Measurements from ENCODE around the gene LAMA3.

The LAMA3 gene

DNA sequence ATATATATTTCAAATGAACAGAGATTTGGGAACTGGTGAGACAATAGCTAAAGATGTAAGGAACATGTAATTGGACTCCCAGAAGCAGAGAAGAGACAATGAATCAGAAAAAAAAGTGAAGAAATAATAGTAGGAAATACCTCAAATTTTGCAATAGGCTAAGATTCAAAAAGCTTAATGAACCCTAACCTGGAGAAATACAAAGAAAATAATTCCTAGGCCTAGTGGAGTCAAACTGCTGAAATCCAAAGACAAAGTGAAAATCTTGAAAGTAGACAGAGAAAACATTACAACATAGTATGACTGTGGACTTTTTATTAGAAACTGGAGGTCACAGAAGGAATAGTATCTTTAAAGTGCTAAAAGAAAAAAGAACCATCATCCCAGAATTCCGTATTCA, 76.7 kb downstream of the LAMA3 start:
- DNase-seq (ENCODE audit: low read depth), result no peak

DNA sequence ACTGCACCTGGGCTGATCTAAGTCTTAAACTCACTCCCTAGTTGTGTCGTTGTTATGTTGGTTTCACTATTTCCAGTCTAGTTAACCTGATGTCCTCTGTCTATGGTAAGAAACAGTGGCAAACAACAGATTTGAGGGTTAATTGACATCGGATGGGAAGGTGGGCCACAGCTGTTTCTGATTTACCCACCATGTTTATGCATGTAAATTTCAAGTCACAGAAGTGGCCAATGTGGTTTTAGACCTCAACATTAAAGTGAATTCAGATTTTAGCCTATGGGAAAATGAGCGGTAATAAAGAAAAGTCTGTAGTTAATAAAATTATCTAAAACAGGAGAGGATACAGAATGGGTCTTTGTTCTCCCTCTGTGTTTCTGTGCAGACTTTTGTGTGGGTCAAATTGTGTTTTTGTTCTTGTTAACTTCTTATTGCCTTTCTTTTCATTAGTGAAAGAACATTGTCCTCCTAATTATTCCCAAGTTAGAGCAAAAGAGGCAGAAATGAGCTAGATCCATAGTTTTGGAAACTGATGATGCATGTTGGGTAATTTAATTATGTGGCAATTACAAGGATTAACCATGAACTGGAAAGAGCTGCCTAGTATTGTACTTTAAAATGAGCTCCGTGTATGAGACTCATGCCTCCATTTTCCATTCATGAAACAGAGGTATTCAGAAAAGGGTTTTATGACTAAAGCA, 83.2 kb downstream of the LAMA3 start:
- DNase-seq (ENCODE audit: low read depth), result no peak

DNA sequence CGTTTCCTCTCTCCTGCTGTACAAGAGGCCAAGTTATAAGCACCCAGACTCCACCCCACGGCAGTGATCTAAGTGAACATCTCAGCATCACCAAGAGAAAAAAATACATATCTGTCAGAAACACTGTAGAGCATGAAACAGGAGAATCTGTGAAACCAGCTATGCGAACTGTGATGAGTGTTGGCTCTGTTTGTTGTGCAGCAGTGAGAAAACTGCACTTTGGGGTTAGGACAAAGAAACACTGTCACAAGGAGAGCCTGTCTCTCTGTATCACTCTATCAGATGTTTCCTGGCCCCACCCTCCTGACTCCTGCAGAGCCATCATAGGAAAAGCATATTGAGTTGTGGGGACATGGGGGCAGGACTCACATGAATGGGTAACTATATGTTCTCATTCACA, 87.1 kb downstream of the LAMA3 start:
- DNase-seq (ENCODE audit: low read depth), result no peak

DNA sequence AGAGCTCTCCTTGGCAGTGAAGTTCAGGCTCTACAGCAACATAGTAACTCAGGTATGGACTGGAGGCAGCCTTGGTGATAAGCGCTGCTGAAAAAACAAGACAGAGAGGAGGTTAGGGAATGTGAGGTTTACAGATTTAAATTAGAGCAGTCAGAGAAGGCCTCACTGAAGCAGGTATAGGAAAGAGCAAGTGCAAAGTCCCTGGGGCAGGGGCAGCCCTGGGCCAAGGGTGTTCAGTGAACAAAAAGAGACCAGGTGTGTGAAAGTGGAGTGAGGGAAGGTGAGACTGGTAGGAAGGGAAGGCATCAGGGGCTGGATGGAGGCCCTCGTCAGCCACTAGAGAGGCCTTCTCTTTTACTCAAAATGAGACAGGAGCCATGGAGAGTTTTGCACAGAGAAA, 89.6 kb downstream of the LAMA3 start:
- DNase-seq (ENCODE audit: low read depth), result no peak

DNA sequence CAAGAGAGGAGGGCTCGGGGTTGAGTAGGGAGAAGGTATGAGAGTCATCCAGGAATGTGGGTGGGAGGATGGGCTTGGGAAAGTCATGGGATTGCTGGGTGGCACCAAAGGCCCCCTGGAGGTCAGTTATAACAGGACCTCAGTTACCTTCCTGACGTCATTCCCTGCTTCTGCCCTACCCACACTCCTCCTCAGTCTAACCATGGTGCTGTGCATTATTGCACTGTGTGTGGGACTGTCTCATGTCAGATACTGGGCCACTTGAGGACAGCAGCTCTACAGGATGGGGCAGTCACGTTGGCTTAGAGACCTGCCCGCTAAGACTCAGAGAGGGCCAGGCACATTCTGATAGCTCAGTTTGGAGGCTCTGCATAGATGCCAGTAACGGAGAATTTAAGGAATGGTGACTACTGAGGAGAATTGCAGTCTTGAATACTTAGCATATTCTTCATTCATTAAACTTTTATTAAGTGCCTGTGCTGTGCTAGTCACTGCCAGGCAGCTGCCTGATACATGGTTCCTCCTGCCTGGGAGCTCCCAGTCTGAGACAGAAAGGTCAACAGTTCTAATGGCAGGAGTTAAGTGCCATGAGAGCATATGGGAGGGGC, 90.5 kb downstream of the LAMA3 start:
- DNase-seq (ENCODE audit: low read depth), result no peak

DNA sequence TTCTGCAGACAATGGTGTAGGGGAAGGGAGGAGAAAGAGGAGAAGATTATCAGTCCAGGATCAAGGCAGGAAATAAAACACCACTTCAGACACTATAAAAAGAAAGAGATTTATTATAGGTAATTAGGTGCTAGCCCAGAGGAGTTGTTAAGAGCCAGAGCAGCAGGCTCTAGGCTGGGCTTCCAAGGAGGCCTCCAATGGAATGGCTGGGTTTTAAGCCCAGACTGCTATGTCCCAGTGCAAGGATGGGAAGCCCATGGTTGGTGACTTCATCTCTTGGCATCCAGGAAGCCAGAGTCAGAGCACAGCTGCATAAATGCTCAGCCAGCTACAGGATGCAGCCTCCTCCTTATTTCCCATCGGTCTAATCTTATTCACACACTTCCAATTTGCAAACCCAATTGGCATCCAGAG, 95.6 kb downstream of the LAMA3 start:
- DNase-seq (ENCODE audit: low read depth), result no peak

DNA sequence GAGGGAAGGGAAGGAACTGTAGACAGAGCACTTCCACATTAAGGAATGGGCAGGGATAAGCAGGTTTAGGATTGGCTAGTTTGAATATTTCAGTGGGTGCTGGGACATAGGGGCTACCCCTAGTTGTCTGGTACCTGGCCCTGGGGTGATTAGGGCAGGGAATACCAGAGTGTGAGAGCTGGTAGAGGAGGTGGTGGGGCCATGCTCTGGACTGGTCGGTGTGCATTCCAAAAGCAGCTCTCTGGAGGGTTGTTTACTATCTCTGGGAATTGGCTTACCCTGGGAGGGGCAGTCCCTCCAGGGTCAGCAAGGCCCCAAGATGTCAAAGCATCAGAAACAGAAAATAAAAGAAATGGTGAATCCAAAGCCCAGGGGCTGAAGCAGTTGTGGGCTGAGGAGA, 103.8 kb downstream of the LAMA3 start:
- DNase-seq (ENCODE audit: low read depth), result no peak

DNA sequence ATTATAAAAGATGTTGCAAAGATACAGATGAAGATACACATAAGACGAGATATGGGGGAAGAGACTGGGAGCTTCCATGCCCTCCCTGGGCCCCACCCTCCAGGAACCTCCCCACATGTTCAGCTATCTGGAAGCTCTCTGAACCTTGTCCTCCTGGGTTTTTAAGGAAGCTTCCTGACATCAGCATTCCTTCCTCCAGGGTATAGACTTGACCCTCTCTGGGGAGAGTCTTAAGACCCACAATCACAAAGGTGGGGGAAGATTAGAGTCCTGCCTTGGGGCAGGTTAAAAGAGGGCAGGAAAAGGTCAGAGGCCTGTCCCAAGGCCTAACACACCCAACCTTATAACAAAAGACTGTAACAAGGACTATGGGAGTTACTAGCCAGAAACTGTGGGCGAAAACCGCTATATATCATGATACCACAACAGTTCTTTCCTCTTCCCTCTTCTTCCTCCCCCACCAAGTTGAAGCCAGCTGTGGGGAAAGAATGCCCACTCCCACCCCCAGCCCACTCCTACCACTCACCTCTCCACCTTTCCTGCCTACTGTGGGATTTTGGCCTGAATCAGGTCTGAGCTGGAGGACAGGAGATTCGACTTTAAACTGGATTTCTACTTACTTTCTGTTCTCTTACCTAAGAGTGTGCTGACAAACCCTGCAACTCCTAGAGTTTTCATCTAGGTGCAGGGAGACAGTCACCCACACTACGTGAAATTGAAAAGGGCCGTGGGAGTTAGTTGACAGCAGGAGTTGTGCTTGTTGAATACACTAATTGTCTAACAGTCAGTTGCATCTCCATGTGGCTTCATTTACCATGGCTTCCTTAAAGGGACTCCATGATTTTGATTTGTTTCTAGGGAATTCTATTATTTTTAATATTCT, 105.0 kb downstream of the LAMA3 start:
- DNase-seq (ENCODE audit: low read depth), result no peak

DNA sequence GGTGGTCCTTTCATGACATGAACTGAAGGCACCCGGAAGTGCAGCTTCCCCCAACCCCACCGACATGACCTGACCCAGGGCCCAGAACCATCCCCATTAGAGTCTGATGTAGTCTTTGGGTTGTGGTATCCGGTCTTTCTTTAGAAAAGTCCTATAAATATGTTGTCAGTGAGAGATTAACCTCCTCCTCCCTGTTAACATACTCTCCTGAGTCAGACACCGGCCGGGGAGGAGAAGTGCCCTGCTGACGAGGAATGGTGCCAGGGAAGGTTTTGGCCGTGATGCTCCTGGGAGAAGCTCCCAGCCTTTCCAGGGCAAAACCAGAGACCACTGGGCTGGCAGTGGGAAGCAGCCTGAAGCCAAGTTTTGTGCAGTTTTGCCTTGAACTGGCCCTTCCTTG, 109.0 kb downstream of the LAMA3 start:
- no peak for DNase-seq (ENCODE audit: low read depth)

DNA sequence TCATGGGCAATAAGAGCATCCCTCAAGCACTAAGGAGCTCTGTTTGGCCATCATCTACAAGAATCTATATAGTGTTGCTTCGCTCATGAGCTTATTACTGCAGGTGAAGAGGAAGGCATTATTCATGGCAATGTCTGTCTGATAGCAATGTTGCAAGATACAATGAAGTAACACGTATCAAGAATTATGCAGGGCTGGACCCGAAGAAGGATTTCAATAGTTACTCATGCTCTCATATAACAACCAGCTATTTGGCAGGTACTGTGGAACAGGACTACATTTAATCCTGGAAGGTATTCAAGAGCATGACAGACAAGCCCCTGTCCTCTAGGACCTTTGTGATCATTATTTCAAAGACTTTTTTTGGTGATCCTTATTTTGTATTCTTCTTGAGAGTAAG, 109.6 kb downstream of the LAMA3 start:
- DNase-seq (ENCODE audit: low read depth), result no peak

DNA sequence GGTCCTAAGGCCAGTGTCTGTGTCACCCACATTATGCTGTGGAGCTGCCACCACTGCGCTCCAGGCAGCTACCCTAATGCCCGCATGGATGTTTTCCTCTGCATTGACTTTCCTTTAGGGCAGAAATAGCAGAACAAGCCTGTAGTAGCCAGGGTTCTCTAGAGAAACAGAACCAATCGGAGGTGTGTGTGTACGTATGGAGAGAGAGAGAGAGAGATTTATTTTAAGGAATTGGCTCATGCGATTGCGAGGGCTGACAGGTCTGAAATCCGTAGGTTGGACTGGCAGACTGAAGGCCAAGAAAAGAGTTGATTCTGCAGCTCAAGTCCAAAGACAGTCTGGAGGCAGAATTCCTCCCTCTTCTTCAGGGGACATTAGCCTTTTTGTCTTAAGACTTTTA, 110.3 kb downstream of the LAMA3 start:
- no peak for DNase-seq (ENCODE audit: low read depth)

DNA sequence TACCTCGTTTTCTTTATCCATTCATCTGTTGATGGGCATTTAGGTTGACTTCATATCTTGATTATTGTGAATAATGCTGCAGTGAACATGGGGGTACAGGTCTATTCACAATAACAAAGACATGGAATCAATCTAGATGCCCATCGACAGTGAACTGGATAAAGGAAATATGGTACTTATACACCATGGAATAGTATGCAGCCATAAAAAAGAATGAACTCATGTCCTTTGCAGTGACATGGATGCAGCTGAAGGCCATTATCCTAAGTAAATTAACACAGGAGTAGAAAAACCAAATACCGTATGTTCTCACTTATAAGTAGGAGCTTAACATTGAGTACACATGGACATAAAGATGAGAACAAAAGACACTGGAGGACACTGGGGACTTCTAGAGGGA, 111.6 kb downstream of the LAMA3 start:
- no peak for DNase-seq (ENCODE audit: low read depth)

DNA sequence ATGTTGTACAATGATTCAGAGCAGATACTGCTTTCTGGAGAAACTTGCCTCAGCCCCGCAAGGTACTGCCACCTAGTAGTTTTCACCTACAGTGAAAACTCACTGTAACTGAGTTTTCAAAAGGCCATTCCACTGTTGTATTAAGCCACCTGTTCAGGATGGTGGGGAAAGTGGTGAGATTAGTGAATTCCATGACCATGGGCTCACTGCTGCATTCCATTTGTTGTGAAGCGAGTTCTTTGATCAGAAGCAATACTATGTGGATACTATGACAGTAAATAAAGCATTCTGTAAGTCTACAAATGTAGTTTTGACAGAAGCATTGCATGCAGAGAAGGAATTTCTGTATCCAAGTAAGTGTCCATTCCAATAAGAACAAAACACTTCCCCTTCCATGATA, 113.6 kb downstream of the LAMA3 start:
- DNase-seq (ENCODE audit: low read depth), result no peak

DNA sequence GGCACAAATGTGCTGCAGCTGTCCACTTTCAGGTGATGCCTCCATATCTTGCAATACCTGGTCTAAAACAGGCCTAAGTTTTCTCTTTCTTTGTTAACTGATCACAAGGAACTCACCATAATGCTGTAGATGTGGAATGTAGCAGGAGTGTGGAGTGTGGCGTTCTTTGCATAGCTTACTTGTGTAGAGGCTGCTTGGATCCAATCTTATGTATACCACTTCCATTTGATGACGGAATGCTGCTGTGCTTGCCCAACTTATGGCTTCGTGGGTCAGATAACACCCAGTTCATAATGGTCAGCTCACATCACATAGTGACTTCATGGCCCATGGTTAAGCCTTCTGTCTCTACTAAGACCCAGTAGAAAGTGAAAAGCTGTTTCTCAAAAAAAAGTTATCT, 114.5 kb downstream of the LAMA3 start:
- no peak for DNase-seq (ENCODE audit: low read depth)

DNA sequence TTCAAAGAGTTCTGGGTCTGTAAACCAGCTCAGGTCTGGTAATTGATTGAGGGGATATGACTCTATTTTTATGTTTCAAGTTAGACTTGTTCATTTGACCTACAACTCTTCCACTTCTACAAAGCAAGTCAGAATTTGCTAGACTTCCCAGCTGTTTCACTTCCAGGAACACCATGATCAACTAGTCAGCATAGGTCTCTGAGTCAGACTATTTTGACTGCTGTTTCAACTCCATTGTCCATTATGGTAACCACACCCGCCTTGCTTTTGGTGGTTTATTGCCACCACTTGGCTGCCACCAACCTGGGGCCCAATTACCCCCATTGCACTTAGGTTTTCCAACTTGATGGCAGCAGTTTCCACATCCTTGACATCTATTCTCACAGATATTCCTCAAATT, 116.6 kb downstream of the LAMA3 start:
- no peak for DNase-seq (ENCODE audit: low read depth)

DNA sequence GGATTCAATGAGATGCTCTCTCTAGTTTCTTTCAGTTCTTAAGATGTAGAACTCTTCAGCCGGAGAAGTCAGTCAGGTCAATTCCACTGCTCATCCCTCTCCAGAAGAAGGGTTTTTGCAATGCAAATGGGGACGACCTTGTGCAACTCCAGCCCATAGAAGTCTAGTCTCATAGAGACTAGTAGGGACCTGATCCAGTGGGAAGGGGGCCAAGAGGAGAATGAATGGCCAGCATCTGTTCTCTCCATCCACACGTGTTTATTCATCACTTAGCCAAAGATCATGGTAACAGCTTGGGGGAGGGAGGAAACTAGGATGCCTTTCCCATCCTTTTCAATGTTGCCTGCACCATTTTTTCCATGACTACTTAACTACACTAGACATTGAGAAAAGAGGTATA, 120.2 kb downstream of the LAMA3 start:
- no peak for DNase-seq (ENCODE audit: low read depth)

DNA sequence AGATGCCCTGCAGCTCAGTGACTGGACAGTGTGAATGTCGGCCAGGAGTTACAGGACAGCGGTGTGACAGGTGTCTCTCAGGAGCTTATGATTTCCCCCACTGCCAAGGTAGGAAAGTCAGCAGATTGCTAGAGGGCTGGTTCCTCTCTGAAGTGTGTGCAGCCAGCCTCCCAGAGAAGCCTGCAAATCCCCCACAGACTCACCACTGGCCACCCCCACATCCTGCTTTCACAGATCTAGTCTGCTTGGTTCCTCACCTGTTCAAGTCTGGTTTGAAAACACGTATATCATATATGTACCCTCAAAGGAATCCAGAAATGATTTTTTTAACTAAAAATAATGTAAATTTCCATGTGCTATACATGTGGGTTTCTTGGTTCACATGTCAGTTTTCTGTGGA, 121.1 kb downstream of the LAMA3 start:
- peak; percentile 10 for DNase-seq (ENCODE audit: low read depth)

DNA sequence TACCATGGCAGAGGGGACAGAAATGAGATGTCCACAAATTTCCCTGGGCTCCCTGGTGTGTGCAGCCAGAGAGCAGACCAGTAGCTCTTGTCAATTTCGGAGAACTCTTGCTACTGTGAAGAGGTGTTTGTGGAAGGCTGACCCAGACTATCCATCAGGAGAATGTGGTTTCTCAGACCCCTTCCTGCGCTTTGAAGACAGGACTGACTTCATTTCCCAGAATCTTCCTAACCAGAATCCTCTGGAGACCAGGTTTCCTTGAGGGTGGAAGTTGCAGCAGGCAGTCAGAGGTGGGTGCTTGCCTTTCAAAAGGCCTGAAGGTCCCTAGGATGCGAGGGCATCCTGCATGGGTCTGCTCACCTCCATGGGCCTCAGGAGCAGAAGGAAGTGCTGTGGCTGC, 121.9 kb downstream of the LAMA3 start:
- DNase-seq (ENCODE audit: low read depth), result no peak

DNA sequence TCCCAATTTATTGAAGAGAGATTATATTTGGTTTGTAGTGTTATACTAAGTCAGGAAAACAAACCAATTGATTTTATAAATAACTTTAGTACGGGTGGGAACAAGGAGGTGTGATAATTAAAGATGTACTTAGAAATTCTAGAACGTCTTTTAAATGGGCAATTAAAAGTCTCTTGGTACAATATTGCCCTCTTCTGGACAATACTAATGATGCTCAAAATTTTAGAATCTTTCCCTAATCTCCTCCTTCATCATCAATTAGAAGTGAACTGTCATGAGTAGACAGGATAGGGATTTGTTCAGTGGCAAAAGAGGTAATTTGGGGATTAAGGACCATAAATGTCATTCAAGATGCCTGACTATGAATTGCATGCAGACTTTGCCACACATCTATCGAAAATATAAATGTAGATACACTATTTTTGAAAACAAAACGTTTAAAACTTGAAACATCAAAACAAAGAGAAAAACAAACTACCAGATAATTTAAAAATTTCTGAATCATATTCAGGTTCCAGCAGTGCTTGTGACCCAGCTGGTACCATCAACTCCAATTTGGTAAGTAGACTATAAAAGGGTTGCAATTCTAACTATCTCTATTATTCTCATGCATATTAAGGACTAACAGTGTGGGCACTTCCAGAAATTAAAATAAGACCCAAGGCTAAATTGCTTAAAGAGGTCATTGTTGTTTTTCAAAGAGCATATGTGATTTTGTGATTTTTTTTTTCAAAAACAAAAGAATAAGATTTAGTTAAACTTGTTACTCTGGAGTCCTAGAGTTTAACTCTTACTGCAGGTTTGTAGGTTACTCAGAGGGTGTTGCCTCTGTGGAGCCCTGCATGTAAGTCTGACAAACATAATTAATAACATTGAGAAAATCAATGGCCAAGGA, 123.5 kb downstream of the LAMA3 start:
- DNase-seq (ENCODE audit: low read depth), result no peak

DNA sequence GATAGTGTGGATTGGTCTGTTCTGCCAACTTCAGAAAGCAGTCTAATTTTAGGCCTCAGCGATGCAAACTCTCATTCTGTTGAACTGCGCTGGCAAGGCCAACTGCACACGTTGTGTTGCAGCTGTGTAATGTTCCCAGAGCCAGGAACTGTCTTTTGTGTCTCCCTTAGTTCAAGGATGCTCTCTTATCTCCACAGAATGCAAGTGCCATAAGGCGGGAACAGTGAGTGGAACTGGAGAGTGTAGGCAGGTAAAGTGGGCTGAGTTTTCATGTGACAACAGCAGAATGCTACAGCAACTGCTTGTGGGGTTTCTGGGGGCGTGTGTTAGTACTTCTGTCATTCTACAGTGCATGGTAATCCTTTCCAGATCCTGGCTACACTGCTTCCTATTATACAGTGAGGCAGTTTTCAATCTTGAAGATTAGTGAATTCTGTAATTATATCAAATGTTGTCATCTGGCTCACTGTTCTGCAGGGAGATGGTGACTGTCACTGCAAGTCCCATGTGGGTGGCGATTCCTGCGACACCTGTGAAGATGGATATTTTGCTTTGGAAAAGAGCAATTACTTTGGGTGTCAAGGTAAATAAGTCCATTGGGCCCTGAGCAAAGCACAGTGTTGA, 125.8 kb downstream of the LAMA3 start:
- no peak for DNase-seq (ENCODE audit: low read depth)

DNA sequence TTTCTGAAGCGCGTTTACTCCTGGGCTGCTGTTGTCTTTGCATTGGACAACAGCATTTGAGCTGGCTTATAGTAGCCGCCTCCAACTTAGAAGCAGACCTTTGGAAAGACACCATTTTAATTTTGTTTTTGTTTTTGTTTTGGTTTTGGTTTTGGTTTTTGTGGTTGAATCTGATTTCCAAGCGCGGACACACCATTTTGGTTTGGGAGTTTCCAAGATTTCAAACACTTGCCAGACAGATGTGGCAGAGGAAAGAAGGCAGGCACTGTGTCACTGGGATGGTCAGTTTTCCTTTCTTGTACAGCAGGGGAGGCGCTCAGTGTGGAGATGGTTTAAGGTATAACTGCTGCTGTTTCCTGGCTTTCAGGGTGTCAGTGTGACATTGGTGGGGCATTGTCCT, 126.8 kb downstream of the LAMA3 start:
- no peak for DNase-seq (ENCODE audit: low read depth)

DNA sequence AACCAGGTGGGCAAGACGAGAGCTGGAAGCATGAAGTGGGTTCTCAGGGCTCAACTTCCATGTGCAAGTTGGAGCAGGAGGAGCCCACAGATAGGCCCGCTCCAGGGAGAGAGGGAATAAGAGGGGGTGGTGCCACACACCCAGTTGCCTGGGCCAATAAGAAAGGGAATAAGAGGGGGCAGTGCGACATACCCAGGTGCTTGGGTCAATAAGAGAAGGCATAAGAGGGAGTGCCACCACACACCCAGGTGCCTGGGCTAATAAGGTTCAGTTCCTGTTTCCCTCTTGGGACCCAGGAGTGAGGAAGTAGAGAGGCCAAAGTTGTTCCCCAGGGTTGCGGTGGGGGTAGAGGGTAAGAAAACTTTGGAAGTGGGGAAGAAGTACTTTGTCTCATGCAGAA, 127.5 kb downstream of the LAMA3 start:
- no peak for DNase-seq (ENCODE audit: low read depth)

Measured in stimulated activated CD8-positive, alpha-beta memory T cell treated with anti-CD3 and anti-CD28 coated beads, Interleukin-12 subunit alpha, Interleukin-12 subunit beta, amount 100 ng/mL, for 4 hours (primary cell).